Measurements from ENCODE around the gene NTSR1.

GRCh38 chr20:62739067-62739466, 30.4 kb downstream of the NTSR1 start:
- TF ChIP-seq CTCF (conservative IDR thresholded peaks at IDR 0.05; ENCODE audit: low read depth, low read length) (no peak), EZH2phosphoT487 (IDR thresholded peaks at IDR 0.05; ENCODE audit: borderline replicate concordance, low read length) (no peak), EZH2 (IDR thresholded peaks at IDR 0.05; ENCODE audit: low read length, unreplicated experiment) (no peak)
